Kidney capillary endothelial cell (primary cell): ENCODE measurements around the gene SRGAP3.
"Not testable (repeated sequence)": the region's sequence is repeated elsewhere in the genome, so short reads cannot be mapped to it uniquely, and the experiment has no call there.

Experiments
- DNase-seq: peaks from one replicate; pipeline ENCODE4 v3.0.0-alpha.2; 2018; ENCODE audit warnings: low spot score

Gene SRGAP3

GRCh38 chr3:9111417-9111816 is 138.0 kb downstream of the SRGAP3 start:
- DNase-seq, result no peak

DNA sequence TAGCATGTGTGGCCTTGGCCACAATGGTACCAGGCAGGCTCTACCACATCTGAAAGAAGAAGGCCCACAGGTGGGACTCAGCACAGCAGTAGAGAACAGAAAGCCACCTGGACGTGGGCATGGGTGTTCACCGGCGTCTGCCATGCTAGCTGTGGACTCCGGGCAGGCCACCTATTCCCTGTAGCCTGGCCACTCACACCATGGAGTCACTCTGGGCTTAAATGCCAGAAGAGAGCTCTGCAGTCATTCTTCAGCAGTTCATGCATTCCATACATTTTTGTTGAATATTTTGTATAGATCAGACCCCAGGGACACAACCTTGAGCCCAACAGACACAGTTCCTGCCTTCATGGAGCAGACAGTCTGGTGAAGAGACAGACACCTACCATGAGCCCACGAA is 138.6 kb downstream of the SRGAP3 start:
- no peak for DNase-seq

DNA sequence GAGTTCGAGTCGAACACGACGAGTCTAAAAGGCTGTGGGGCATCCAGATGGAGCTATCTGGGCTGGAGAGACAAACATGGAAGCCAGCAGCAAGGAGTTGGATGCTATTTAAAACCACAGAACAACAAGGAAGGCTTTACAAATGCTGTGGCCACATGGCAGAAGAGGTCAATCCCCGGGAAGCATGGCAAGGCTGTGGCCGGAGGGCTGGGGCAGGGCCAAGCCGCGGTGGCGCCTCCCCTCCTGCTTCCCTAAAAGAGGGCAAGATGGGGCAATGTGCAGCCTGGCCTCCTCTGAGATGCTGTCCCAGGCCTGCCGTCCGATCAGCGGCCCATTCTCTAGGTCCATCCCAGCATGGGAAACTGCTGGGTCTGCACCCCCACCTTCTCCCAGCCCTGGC is 139.1 kb downstream of the SRGAP3 start:
- DNase-seq, result no peak

DNA sequence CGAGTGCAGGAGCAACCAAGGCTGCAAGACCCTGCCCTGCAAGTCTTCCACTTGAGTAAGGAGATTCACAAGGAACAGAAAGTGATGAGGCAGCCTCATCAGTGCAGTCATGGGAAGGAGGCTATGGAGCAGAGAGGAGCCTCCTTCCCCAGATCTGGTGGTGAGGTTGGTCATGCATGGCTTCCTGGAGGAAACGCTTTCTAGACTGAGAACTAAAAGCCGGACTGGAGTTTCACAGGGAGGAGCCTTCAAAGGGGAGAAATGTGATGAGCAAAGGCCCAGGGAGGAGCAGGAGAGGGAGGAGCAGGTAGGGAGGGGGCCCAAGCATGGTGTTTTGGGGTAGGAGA is 139.9 kb downstream of the SRGAP3 start:
- DNase-seq, result no peak

DNA sequence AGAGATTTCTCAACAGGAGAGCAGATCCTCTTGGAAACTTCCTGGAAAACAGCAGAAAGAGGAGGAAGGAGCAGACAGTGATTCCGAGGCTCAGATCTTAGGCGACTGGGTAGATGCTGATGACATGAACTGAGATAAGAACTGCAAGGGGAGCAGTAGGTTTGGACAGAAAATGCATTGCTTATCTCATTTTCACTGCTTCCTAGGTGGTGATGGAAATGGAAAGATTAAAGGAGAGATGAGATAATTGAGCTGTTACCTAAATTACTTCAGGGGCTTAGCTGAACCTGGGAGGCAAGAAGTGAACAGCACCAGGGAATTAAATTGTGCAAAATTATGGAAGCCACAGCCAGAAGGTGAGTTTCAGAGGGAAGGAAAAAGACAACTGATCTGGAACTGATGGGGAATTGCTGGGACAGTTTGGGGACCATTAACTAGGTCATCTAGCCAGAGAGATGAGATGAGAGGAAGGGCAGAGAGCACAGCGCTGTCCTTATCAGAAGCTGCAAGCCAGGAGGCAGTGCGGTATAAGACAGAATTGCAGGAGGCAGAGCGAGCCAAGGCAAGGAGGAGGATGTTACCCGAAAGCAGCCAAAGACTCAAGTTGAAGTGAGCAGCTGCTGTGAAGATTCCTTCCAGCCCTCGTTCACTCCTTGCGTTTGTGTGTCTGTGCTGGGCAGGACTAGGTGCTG is 140.4 kb downstream of the SRGAP3 start:
- DNase-seq, result no peak

GRCh38 chr3:9107738-9108137 is 141.7 kb downstream of the SRGAP3 start:
- DNase-seq, result no peak

- no peak for DNase-seq
Measured at GRCh38 chr3:9105421-9105820, 144.0 kb downstream of the SRGAP3 start.

GRCh38 chr3:9104121-9104520 is 145.3 kb downstream of the SRGAP3 start:
- DNase-seq, result no peak

DNA sequence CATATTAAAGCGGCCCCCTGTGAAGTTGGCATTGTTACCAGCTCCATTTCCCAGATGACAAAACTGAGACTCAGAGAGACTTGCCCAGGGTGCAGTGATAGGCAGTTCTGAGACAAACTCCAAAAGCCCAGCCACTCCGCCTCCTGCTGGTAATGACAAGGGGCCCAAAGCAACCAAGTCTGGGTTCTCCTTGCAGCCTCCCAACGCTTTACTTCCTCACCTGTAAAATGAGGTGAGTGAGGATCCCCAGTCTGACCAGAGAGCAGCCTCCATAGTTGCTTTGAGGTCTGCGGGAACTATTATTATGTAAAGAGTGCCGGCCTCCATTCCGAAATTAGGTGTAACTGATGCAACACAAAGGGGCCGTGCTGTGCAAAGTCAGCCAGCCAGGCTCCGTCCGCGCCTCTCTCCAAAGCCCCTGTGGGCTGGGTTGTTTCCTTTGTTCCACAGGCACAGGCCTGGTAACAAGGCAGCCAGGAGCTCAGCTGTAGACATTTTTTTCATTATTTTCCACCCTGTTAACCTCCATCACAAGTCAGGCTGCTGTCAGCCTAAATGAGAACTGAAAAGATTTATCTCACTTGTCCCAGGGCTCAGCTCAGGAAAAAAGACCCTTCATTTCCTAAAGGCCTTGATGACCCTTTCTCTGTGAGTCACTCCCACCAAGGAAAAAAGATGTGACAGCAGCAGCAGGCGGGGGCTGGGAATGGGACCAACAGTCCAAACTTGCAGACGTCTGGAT is 147.0 kb downstream of the SRGAP3 start:
- DNase-seq, result no peak

GRCh38 chr3:9101286-9101685 is 148.2 kb downstream of the SRGAP3 start:
- no peak for DNase-seq

DNA sequence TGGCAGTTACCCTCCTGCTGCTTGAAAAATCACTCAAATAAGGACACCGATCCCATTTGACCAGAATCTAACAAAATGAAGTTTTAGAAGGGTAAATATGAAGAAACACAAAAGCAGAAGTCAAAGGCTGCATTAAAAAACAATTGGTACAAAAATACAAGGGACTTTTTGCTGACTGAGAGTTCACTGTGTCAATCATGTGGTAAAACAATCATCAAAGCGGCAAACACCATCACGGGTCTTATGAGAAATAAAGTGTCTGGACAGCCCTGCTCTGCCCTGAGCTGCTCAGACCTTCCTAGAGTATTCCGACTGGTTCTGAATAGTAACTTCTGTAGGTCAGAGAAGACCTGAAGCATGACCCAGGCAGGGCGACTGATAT is 148.9 kb downstream of the SRGAP3 start:
- DNase-seq, result no peak

- DNase-seq, result no peak
Measured at GRCh38 chr3:9099702-9100512, 149.5 kb downstream of the SRGAP3 start.

- no peak for DNase-seq
Measured at GRCh38 chr3:9098716-9099675, 150.4 kb downstream of the SRGAP3 start.

DNA sequence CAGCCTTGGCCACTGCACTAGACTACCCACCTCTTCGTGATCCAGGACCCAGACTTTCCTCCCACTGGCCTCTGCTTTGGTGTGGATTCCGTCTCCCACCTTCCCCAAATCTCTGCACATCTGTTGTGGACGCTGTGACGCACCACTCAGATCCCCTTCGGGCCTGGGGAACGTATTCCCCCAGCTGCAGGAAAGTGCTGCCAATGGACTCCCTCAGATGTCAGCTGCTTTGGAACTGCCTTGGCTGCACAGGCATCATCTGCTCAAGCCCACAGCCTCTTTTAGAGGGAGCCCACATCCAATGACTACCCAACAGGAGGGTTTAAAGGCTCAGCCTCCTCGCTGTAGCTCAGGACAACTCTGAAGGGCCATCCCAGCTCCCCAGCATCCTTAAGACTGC is 152.0 kb downstream of the SRGAP3 start:
- DNase-seq, result no peak

DNA sequence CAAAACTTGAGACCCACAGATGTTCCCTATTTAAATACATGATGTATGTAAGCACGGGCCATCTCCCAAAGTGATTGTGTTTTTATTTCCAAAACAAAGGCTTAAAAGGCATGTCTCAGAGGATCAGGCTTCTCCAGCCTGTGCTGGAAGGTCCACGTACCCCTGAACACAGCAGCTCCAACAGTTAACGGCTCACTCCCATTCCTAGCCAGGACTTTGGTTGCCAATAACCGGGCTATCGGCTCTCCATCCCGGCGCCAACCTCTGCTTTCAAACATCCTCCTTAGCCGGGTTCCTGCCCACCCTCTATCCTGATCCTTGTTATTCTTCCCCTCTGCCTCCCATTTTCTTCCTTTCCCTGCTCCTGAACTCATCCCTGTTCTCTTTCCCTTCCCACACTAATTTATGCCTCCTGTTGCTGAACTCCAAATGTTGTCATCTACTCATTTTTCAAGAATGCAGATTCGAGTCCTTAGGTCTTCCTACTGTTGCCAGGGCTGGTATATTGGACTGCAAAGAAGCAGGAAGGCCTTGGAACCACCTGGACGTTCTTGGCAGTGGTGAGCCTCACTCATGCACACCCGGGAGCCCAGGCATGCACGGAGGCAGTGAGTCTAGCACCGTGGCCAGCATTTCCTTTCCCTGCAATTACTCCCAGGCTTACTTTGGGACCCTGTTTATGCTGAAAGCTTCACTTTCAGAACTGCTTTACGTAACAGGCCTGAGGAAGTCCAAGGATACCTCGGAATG is 157.8 kb downstream of the SRGAP3 start:
- no peak for DNase-seq

DNA sequence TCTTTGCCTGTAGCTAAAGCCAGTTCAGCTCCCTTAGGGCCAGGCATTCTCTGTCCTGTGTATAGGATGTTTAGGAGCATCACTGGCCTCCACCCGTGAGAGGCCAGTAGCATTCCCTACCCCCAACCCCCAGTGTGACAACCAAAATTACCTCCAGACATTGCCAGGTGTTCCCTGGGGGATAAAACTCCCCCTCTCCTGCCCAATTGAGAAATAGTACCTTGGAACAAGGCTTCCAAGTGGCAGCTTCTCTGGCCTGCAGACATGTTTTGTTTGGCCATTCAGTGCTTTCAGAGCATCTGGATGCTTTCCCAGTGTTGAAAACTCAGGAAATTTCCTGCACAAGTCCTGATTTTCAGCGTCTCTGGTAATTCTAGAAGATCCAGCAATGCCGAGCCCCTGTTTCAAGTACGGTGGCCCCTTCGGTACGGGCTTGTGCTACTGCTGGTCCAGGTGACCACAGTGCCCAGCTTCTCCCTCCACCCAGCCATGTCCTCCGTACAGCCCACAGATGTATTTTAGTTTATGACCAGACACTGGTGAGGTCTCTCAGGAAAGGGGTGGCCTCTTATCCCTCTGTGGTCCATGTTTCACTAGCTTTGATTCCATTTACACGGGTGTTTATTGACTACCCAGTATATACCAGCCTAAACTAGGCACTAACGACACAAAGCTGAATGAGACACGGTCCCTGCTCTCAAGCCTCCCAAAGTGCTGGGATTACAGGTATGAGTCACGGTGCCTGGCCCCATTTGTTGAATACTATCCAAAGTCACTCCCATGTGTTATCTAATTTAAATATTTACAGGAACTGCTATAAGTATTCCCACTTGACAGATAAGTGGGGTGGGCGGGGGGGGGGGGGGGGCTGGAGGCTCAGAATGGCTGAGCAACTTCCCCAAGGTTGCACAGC is 160.7 kb downstream of the SRGAP3 start:
- no peak for DNase-seq

DNA sequence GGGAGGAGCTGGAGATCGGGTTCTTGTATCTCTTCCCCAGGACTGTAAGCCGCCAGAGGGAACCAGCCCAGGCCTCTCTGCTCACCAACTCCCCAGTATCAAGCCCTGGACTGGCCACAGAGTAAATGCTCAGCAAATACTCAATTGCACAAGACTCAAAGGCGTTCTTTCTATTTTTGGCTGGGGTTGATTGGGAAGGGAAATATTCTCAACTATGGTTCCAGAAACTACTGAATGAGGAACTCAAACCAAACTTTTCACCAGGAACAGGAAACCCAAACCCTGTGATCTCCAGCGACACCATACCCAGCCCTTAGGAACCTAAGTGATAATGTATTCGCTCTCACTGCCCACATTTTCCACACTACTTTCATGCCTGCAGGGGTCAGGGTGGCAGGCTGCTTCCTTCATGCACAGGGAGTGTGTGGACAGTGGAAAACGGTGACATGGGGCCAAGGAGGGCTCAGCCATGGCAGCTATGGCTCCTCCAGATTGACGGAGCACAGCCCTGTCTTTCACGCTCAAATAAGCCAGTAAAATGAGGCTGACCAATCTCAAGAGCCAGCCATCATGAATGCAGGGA is 161.5 kb downstream of the SRGAP3 start:
- DNase-seq, result no peak

GRCh38 chr3:9085428-9085827 is 164.0 kb downstream of the SRGAP3 start:
- DNase-seq, result not testable (repeated sequence)

- no peak for DNase-seq
Measured at GRCh38 chr3:9081184-9081818, 168.1 kb downstream of the SRGAP3 start.
